Breast epithelium (tissue), 3 donors: Measurements from ENCODE around the gene RIPOR2.

Source experiments
- POLR2A ChIP-seq: fragments of 450-650 bp; IDR thresholded peaks from one replicate; pipeline ENCODE4 v1.6.1; 2016; ENCODE audit warnings: antibody characterized with exemption, mild to moderate bottlenecking, moderate library complexity
- TF ChIP-seq, protein P1 (sequence below), 3 donors: fragments of 450-650 bp; IDR thresholded peaks; one replicate each; pipeline ENCODE4 v1.5.1; 2016 to 2017; ENCODE audit warnings: antibody characterized with exemption in 3 of 3, mild to moderate bottlenecking in 3 of 3, moderate library complexity in 3 of 3

GRCh38 chr6:24865161-24865560, 70.6 kb downstream of the RIPOR2 start:
- TF ChIP-seq, protein P1, sequence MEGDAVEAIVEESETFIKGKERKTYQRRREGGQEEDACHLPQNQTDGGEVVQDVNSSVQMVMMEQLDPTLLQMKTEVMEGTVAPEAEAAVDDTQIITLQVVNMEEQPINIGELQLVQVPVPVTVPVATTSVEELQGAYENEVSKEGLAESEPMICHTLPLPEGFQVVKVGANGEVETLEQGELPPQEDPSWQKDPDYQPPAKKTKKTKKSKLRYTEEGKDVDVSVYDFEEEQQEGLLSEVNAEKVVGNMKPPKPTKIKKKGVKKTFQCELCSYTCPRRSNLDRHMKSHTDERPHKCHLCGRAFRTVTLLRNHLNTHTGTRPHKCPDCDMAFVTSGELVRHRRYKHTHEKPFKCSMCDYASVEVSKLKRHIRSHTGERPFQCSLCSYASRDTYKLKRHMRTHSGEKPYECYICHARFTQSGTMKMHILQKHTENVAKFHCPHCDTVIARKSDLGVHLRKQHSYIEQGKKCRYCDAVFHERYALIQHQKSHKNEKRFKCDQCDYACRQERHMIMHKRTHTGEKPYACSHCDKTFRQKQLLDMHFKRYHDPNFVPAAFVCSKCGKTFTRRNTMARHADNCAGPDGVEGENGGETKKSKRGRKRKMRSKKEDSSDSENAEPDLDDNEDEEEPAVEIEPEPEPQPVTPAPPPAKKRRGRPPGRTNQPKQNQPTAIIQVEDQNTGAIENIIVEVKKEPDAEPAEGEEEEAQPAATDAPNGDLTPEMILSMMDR (IDR thresholded peaks at IDR 0.05): no peak
- TF ChIP-seq POLR2A: no peak
